Colonic mucosa (tissue), 4 donors: ENCODE data around the gene HLA-DPB1. TPM values are rescaled to one million over a fixed set of nuclear protein-coding genes. Genes with fewer than 3 reads are reported as not detected.

ENCODE experiments used
- DNase-seq: peaks from one replicate; pipeline ENCODE4 v3.0.0-alpha.2; 2020
- H3K27ac ChIP-seq: fragments of 200-600 bp; one replicate; pipeline ENCODE4 v1.8.0; 2021
- H3K27me3 ChIP-seq: fragments of 200-600 bp; one replicate; pipeline ENCODE4 v1.8.0; 2021
- H3K36me3 ChIP-seq: fragments of 200-600 bp; one replicate; pipeline ENCODE4 v1.8.0; 2021
- H3K4me1 ChIP-seq: fragments of 200-600 bp; one replicate; pipeline ENCODE4 v1.8.0; 2021; ENCODE audit warnings: mild to moderate bottlenecking
- H3K4me3 ChIP-seq: fragments of 200-600 bp; one replicate; pipeline ENCODE4 v1.8.0; 2021
- H3K9ac ChIP-seq, 2 donors: one replicate each; pipeline ENCODE4 v1.7.0; 2013; ENCODE audit warnings: control low read depth in 2 of 2, low read depth in 2 of 2, low read length in 2 of 2
- H3K9me3 ChIP-seq: fragments of 200-600 bp; one replicate; pipeline ENCODE4 v1.8.0; 2021
- intact Hi-C: fragments of 100-400 bp; cut with DNase I; formaldehyde crosslinking; loops from one replicate; pipeline ENCODE4 v1.14.1; 2022
- total RNA-seq, 2 donors: library from RNA; stranded (reverse); fragmentation: NEBNext Ultra II Directional in 1 of 2; extraction: Animal tissue kit (Norgen Biotek cat#: 25700) in 1 of 2; gene quantifications; one replicate each; pipeline ENCODE4 v1.2.1, GENCODE V29; 2021
- TF ChIP-seq, protein P1 (sequence below): fragments of 200-600 bp; IDR thresholded peaks from one replicate; pipeline ENCODE4 v1.8.0; 2022; ENCODE audit warnings: antibody characterized with exemption, mild to moderate bottlenecking
- donor health status: healthy.
- donor health status: DM: no; HTN: no; CAD: no.
- donor health status: DM: no; HTN: no; CAD: no.

The HLA-DPB1 gene
- total RNA-seq, 2 donors from 2014 or later: 21.3 to 53.5 TPM

DNA sequence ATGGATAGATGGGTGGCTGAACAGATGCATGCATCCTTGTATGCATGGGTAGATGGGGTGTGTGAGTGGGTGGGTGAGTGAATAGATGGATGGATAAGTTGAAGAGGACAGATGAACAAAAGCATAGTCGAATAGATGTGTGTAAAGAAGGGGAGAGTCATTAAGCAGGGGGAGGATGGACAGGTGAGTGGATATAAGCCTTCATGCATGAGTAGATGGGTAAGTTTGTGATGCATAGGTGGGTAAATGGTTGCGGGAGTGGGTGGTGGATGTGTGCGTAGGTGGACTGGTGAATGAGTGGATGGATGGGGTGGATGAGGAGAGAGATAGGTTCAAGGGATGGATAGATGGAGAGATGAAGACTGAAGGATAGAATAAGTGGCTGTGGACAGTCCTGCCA is 29.6 kb downstream of the HLA-DPB1 start:
- no peaks in the 10 kb centered on the region for H3K9me3 ChIP-seq
- no peaks in the 10 kb centered on the region for H3K27me3 ChIP-seq
- H3K4me3 ChIP-seq: no peak overlapping the region
- no peaks in the 10 kb centered on the region for H3K36me3 ChIP-seq
- H3K9ac ChIP-seq: no peak overlapping the region
- intact Hi-C loops: no loop called here
- DNase-seq: no peak
- TF ChIP-seq, protein P1, sequence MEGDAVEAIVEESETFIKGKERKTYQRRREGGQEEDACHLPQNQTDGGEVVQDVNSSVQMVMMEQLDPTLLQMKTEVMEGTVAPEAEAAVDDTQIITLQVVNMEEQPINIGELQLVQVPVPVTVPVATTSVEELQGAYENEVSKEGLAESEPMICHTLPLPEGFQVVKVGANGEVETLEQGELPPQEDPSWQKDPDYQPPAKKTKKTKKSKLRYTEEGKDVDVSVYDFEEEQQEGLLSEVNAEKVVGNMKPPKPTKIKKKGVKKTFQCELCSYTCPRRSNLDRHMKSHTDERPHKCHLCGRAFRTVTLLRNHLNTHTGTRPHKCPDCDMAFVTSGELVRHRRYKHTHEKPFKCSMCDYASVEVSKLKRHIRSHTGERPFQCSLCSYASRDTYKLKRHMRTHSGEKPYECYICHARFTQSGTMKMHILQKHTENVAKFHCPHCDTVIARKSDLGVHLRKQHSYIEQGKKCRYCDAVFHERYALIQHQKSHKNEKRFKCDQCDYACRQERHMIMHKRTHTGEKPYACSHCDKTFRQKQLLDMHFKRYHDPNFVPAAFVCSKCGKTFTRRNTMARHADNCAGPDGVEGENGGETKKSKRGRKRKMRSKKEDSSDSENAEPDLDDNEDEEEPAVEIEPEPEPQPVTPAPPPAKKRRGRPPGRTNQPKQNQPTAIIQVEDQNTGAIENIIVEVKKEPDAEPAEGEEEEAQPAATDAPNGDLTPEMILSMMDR: no peak
- H3K27ac ChIP-seq: no peak overlapping the region
- H3K4me1 ChIP-seq: no peaks in the 10 kb centered on the region

DNA sequence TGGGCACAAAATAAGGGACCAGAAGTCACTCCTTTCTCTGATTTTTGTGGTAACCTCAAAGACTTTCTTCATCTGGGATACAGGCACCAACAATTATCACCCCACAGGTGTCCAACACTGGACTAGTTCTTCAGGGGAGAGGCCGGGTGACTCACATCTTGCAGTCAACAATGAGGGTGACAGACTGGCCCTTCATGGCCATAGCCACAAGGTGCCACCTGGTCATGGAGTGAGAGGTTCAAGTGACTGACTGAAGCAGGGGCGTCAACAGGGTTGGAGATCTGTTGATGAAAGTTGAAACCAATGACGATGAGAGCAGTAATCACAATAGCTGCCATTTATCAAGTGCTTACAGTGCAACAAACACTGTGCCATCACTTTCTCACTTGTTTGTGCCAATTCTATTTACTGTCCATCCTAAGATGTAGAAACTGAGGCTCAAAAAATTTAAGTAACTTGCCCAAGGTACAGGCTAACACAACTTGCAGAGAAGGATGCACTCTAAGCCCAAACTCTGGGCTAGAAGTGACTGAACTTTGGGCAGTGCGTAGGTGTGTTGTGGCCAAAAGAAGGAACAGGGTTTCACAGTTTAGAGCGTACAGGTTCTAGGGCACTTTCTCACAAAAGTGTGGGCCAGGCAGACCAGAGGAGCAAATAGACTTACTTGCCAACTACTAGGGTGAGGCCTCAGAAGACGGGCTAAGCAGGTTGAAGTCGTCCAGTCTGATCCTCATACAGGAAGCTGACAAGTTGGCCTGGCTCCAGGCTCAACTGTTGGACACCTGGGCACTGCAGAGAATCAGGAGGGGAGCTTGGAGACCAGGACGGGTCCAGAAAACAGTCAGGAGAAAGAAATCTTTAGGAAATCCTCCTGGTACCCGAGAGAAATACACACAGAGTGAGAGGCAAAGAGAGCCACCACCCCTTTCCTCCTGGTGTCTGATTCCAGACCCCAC is 30.4 kb downstream of the HLA-DPB1 start:
- Histone ChIP-seq H3K27me3 (no peaks in the 10 kb centered on the region), H3K4me3 (no peak overlapping the region), H3K4me1 (no peaks in the 10 kb centered on the region), H3K9me3 (no peaks in the 10 kb centered on the region), H3K36me3 (no peaks in the 10 kb centered on the region), H3K9ac (no peak overlapping the region), H3K27ac (no peak overlapping the region)
- intact Hi-C loops: no loop called here
- DNase-seq: no peak
- TF ChIP-seq, protein P1: no peak

DNA sequence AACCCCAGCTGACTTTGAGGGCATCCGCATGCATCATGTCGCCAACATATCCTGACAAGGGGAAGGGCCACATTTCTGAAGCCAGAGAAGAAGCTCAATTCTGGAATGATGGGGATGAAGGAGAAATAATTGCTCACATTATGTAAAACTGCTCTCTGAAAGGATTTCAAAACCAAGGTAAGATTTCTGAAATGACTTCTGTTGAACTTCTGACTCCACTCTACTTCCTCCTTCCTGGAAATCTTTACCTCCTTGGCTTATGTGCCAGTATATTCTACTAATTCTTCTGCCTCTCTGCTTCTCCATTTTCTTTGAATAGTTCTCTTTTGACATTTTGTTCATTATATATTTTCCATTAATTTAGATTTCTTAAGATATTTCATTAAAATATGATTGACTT is 31.9 kb downstream of the HLA-DPB1 start:
- Histone ChIP-seq H3K9ac (no peak overlapping the region), H3K4me3 (no peak overlapping the region), H3K9me3 (no peaks in the 10 kb centered on the region), H3K36me3 (no peaks in the 10 kb centered on the region), H3K4me1 (no peaks in the 10 kb centered on the region), H3K27ac (no peak overlapping the region), H3K27me3 (no peaks in the 10 kb centered on the region)
- TF ChIP-seq, protein P1: no peak
- DNase-seq: no peak
- intact Hi-C loops: no loop called here

DNA sequence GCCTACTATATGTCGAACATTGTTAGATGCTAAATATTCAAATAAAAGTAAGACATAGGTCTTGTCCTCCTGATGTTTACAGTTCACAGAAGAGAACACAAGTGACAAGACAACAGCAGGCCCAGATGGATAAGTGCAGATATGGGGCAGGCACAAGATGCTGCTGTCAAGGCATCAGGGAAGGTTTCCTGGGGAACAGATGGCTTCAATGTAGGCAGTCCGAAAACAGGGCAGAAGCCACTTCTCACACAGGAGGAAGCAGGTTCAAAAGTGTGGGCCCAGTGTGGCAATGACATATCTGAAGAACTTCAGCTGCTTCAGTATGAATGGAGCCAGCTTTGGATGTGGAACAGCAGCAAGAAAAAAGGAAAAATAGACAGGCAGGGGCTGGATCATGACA is 32.5 kb downstream of the HLA-DPB1 start:
- Histone ChIP-seq H3K4me1 (no peaks in the 10 kb centered on the region), H3K9ac (no peak overlapping the region), H3K9me3 (no peaks in the 10 kb centered on the region), H3K4me3 (no peak overlapping the region), H3K36me3 (no peaks in the 10 kb centered on the region), H3K27ac (no peak overlapping the region), H3K27me3 (no peaks in the 10 kb centered on the region)
- TF ChIP-seq, protein P1: no peak
- DNase-seq: no peak
- intact Hi-C loops: no loop called here

DNA sequence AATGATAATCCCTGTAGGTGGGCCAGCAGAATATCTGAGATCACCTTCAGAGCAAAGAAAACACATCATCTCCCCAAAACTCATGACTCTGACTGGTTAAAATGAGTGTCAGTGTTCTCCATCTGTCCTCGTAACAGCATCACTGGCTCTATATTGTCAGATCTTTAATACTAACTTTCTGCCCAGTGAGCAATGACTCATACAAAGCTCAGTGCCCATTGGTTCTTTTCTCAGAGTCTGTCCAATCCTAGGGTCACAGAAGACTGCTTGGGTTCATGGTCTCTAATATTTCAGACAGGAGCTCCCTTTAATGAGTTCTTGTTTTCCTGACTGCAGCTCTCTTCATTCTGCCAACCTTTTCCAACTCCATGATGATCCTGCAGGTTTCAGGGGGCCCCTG is 36.4 kb downstream of the HLA-DPB1 start:
- Histone ChIP-seq H3K9ac (no peak overlapping the region), H3K36me3 (no peaks in the 10 kb centered on the region), H3K27me3 (peaks cover 10% of the 10 kb centered on the region), H3K9me3 (no peaks in the 10 kb centered on the region), H3K4me1 (no peaks in the 10 kb centered on the region), H3K27ac (no peak overlapping the region), H3K4me3 (no peak overlapping the region)
- no peak for DNase-seq
- intact Hi-C loops: no loop called here
- TF ChIP-seq, protein P1: no peak
